Measurements from ENCODE around the gene MED26. TPM values are rescaled to one million over a fixed set of nuclear protein-coding genes. Genes with fewer than 3 reads are reported as not detected.

Gene MED26
- total RNA-seq, 1 donor, result 7.1 TPM

DNA sequence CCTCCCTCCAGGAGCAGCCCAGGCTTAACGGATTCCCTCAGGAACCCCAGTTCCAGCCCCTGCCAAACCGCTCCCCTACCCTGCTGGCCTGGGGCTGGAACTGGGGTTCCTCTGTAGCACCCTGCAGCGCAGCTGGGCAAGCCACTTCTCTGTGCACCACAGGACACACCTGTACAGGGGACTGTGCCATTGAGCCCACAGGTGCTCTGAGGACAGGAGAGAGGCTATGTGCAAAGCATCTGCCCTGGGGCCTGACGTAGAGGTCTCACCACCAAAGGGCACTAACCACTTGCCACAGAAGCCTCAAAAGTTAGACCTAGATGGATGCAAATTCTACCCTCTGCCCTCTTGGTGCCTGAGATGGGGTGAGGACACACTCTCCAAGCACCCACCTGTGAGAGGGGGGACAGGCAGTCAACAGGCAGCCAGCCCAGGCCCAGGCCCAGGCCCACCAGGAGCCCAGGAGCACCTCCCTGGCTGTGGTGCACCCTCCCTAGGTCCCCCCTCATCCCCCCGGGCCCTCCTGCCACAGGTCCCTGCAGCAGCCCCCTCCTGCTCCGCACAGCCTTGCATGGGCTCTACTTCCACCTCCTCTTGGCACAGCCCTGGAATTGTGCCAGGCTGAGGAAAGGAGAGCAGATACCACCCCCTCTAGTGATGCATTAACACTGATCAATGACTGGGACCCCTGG is 28.2 kb downstream of the MED26 start:
- TF ChIP-seq, protein P1, sequence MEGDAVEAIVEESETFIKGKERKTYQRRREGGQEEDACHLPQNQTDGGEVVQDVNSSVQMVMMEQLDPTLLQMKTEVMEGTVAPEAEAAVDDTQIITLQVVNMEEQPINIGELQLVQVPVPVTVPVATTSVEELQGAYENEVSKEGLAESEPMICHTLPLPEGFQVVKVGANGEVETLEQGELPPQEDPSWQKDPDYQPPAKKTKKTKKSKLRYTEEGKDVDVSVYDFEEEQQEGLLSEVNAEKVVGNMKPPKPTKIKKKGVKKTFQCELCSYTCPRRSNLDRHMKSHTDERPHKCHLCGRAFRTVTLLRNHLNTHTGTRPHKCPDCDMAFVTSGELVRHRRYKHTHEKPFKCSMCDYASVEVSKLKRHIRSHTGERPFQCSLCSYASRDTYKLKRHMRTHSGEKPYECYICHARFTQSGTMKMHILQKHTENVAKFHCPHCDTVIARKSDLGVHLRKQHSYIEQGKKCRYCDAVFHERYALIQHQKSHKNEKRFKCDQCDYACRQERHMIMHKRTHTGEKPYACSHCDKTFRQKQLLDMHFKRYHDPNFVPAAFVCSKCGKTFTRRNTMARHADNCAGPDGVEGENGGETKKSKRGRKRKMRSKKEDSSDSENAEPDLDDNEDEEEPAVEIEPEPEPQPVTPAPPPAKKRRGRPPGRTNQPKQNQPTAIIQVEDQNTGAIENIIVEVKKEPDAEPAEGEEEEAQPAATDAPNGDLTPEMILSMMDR (IDR thresholded peaks at IDR 0.05; ENCODE audit: insufficient read depth, low read length), result no peak
- no peak for DNase-seq (ENCODE audit: low read depth)
- no peak overlapping the region for H3K4me3 ChIP-seq (ENCODE audit: low read depth, low read length)

DNA sequence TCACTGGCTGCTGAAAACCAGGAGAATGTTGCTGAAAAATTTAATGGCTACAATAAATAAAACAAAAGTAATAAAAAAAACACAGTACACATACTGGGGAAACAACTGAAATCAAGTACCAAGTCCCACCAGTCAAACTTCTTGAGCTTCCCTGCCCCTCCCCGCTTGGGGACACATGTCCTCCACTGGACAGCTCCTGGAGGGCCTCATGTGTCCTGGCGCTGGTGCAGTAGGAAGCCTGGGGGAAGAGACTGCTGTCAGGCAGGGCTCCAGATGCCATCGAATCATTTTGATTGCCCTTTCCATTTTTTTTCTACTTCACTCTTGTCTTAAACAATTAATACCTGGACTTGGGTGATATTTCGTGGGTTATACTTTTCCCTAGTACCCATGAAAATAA is 29.2 kb downstream of the MED26 start:
- H3K4me3 ChIP-seq (ENCODE audit: low read depth, low read length), result no peak overlapping the region
- TF ChIP-seq, protein P1 (IDR thresholded peaks at IDR 0.05; ENCODE audit: insufficient read depth, low read length), result no peak
- no peak for DNase-seq (ENCODE audit: low read depth)

DNA sequence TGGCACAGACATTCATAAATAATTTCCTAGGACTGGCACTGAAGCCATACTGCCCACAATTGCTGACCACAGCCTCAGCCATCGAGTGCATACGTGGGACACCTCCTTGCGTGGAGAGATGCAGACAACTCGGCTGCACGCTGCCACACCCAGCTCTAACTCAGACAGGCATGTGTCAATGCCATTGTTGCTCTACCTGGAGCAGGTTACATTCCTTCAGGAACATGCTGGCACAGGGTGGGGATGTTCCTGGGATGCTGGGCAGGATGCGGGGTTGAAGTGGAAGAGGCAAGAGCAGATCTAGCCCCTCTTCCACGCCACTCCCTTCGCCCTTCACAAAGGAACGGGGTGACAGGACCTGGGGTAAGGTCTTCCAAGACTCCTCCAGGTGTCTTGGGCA is 31.6 kb downstream of the MED26 start:
- TF ChIP-seq, protein P1 (IDR thresholded peaks at IDR 0.05; ENCODE audit: insufficient read depth, low read length), result no peak
- no peak overlapping the region for H3K4me3 ChIP-seq (ENCODE audit: low read depth, low read length)
- DNase-seq (ENCODE audit: low read depth), result no peak

DNA sequence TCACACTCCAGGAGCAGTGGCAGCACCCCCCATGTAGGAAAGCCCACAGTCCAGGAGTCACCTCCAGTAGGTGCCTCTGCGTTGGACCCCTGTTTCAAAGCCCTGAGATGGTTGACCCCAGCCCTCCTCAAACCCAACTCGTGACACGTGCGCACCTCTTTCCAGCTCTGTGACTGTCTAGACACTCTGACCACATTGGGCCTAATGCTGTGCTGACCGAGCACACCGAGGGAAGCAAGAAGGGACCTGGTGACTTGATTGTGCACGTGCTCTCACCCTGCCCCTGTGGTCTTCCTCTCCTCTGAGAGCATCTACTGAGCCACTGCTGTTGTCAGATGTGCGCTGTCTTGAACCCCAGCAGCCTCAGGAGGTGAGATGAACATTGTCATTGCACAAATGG is 32.9 kb downstream of the MED26 start:
- TF ChIP-seq, protein P1 (IDR thresholded peaks at IDR 0.05; ENCODE audit: insufficient read depth, low read length), result no peak
- H3K4me3 ChIP-seq (ENCODE audit: low read depth, low read length), result no peak overlapping the region
- no peak for DNase-seq (ENCODE audit: low read depth)

DNA sequence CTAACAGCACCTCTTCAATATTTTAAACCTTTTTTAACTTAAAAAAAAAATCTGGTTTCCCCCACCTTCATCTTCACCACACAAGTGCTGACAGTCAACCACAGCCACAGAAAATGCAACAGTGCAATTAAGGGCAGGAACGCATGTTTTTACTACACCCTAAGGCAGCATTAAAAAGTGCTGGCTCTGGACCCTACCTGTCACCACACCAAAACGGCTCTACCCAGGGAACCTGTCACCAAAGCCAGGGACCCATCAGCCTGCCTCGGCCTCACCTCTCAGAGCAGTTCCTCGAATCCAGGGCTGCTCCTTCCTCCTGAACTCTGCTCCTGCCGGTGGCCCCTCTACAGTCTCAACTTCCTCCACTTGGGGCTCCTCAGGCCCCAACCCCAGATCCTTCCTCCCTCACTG is 33.3 kb downstream of the MED26 start:
- TF ChIP-seq, protein P1 (IDR thresholded peaks at IDR 0.05; ENCODE audit: insufficient read depth, low read length), result no peak
- no peak for DNase-seq (ENCODE audit: low read depth)
- H3K4me3 ChIP-seq (ENCODE audit: low read depth, low read length), result no peak overlapping the region

DNA sequence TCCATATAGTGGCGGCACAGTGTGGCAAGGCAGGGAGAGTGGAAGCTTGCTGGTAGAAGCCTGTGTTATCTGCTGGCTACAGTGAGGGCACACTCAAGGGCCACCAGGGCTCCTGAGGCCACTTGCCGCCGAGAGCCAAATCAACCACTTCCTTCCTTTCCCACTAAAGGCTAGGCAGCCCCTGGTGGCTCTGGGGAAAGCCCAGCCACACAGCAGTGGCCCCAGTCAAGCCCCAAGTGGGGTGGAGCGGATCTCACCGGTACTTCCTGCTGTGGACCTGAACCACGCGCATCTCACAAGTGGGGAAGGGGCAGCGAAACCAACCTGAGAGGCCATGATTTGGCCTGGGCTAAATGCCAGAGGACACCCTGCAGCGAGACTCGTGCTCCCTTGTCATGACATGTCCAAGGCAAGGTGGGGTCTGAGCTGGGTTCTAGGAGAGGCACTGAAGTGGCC is 33.8 kb downstream of the MED26 start:
- DNase-seq (ENCODE audit: low read depth), result no peak
- no peak overlapping the region for H3K4me3 ChIP-seq (ENCODE audit: low read depth, low read length)
- TF ChIP-seq, protein P1 (IDR thresholded peaks at IDR 0.05; ENCODE audit: insufficient read depth, low read length), result no peak

DNA sequence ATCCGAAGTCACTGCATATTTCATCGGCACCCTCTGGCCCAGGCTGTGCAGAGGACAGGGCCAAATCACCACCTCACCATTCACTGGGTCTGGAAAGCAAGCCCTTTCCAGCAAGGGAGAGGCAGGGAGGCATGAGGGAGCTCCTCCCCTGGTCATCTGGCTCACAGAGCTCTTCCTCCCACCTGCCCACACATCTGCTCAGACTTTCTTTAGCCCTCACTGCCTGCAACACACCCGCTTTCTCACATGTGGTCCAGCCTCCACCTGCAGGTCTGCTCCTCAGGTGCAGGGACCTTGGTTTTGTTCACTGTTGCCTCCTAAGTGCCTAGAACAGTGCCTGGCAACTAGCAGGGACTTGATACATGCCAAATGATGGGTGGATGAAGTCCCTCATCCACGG is 34.8 kb downstream of the MED26 start:
- TF ChIP-seq, protein P1 (IDR thresholded peaks at IDR 0.05; ENCODE audit: insufficient read depth, low read length), result no peak
- no peak overlapping the region for H3K4me3 ChIP-seq (ENCODE audit: low read depth, low read length)
- DNase-seq (ENCODE audit: low read depth), result no peak
